Kidney (tissue), 14 donors: ENCODE data around the gene FRMD4A. TPM values are rescaled to one million over a fixed set of nuclear protein-coding genes. Genes with fewer than 3 reads are reported as not detected.
A peak's percentile ranks its signal among the peaks of the same experiment; 100 is the strongest.

Experiments
- DNase-seq, 5 donors: peaks; one replicate each; pipeline ENCODE4 v3.0.0-alpha.2; 2013 to 2020
- FAIRE-seq: peaks from 2 replicates; lab custom pipeline; 2012; peaks lifted over from hg19 to GRCh38; lab: Jason Lieb, UNC
- H3K27ac ChIP-seq, 2 donors: one replicate each; pipeline ENCODE4 v1.7.0; 2013; ENCODE audit warnings: low read depth in 2 of 2, low read length in 2 of 2, inconsistent platforms in 1 of 2
- H3K27me3 ChIP-seq: one replicate; pipeline ENCODE4 v1.7.1; 2013; ENCODE audit warnings: low read length, inconsistent platforms; ENCODE audit not compliant: control insufficient read depth, insufficient read depth
- H3K36me3 ChIP-seq, 3 donors: one replicate each; pipeline versions ENCODE4 v1.7.0 to v1.7.1; 2013; ENCODE audit warnings: low read length in 3 of 3, control low read depth in 1 of 3, inconsistent platforms in 1 of 3; ENCODE audit not compliant: insufficient read depth in 3 of 3, control insufficient read depth in 2 of 3
- H3K4me1 ChIP-seq, 3 donors: one replicate each; pipeline versions ENCODE4 v1.7.0 to v1.7.1; 2013; ENCODE audit warnings: low read length in 3 of 3, inconsistent platforms in 1 of 3, low read depth in 1 of 3; ENCODE audit not compliant: control insufficient read depth in 2 of 3, insufficient read depth in 2 of 3
- H3K4me3 ChIP-seq, 3 donors: one replicate each; pipeline versions ENCODE4 v1.7.0 to v1.8.1; 2013; ENCODE audit warnings: low read length in 3 of 3, control low read depth in 1 of 3, inconsistent platforms in 1 of 3
- H3K9ac ChIP-seq, 3 donors: one replicate each; pipeline versions ENCODE4 v1.7.0 to v1.7.1; 2013; ENCODE audit warnings: low read length in 3 of 3, control low read depth in 1 of 3, inconsistent platforms in 1 of 3
- H3K9me3 ChIP-seq, 3 donors: one replicate each; pipeline versions ENCODE4 v1.7.0 to v1.7.1; 2013; ENCODE audit warnings: low read length in 3 of 3, control low read depth in 1 of 3, inconsistent platforms in 1 of 3; ENCODE audit not compliant: control insufficient read depth in 2 of 3, insufficient read depth in 1 of 3
- CTCF ChIP-seq: IDR thresholded peaks from 3 replicates; pipeline ENCODE4 v1.5.1; 2012; ENCODE audit warnings: mild to moderate bottlenecking, moderate library complexity, borderline replicate concordance; ENCODE audit not compliant: insufficient read depth; ENCODE audit errors: extremely low read depth
- intact Hi-C: fragments of 100-400 bp; cut with DNase I; formaldehyde crosslinking; loops from one replicate; pipeline ENCODE4 v1.11.1; 2022
- polyA plus RNA-seq: library from polyadenylated mRNA; stranded (reverse); fragments of 350-450 nt; fragmentation: Illumina TruSeq; extraction: RNeasy Lipid Tissue Mini Kit (QIAGEN cat#74804); gene quantifications from one replicate; pipeline ENCODE4 v1.2.3, GENCODE V29; 2014; ENCODE audit warnings: low read depth, low replicate concordance; ENCODE audit not compliant: insufficient read depth
- total RNA-seq: library from RNA; stranded (reverse); fragmentation: NEBNext Ultra II Directional; extraction: Animal tissue kit (Norgen Biotek cat#: 25700); gene quantifications from one replicate; pipeline ENCODE4 v1.2.1, GENCODE V29; 2021
- donor health status: control.
- donor health status: control.
- donor health status: control.
- donor health status: control.
- donor health status: control.
- donor health status: DM: yes; HTN: yes; CAD: no.
- donor health status: Normal renal cell carcinoma (clear cell type).

Gene FRMD4A
- total and polyA plus RNA-seq, 2 donors from 2014 or later, result 16.0 to 68.2 TPM

- TF ChIP-seq CTCF, result no peak
- no peak for FAIRE-seq
- intact Hi-C loops, result loop anchor here (10.0 kb wide), 1 partner anchor 306 kb away; no protein-coding TSS in a partner anchor
- H3K9ac ChIP-seq, result peak overlapping the region in 1 of 3 donors; percentile 1
- H3K9me3 ChIP-seq, result no peaks in the 10 kb centered on the region
- H3K27me3 ChIP-seq, result no peaks in the 10 kb centered on the region
- no peak overlapping the region for H3K4me3 ChIP-seq
- H3K36me3 ChIP-seq, result no peaks in the 10 kb centered on the region
- H3K4me1 ChIP-seq, result peaks cover 2 to 14% (median 10%) of the 10 kb centered on the region in 3 donors
- DNase-seq, result peak in 2 of 5 donors; percentile 35 to 60
- peak overlapping the region; percentile 18 to 62 for H3K27ac ChIP-seq
These were observed 541.8 kb downstream of the FRMD4A start for GRCh38 chr10:13788711-13789447.

- no peak for DNase-seq
- H3K27ac ChIP-seq, result peak overlapping the region in 1 of 2 donors; percentile 62
- no peak overlapping the region for H3K4me3 ChIP-seq
- FAIRE-seq, result no peak
- peaks cover 2 to 14% (median 10%) of the 10 kb centered on the region in 3 donors for H3K4me1 ChIP-seq
- H3K9me3 ChIP-seq, result no peaks in the 10 kb centered on the region
- no peaks in the 10 kb centered on the region for H3K36me3 ChIP-seq
- H3K27me3 ChIP-seq, result no peaks in the 10 kb centered on the region
- intact Hi-C loops, result loop anchor here (10.0 kb wide), 1 partner anchor 307 kb away; no protein-coding TSS in a partner anchor
- TF ChIP-seq CTCF, result no peak
- H3K9ac ChIP-seq, result peak overlapping the region in 1 of 3 donors; percentile 1
These were observed 542.5 kb downstream of the FRMD4A start for GRCh38 chr10:13788320-13788600.

GRCh38 chr10:13787015-13787421 is 543.7 kb downstream of the FRMD4A start:
- TF ChIP-seq CTCF, result no peak
- Histone ChIP-seq H3K4me3 (no peak overlapping the region), H3K9ac (no peak overlapping the region), H3K4me1 (peaks cover 2 to 14% (median 10%) of the 10 kb centered on the region in 3 donors), H3K27me3 (no peaks in the 10 kb centered on the region), H3K9me3 (no peaks in the 10 kb centered on the region), H3K27ac (peak overlapping the region in 1 of 2 donors; percentile 3), H3K36me3 (no peaks in the 10 kb centered on the region)
- no peak for FAIRE-seq
- intact Hi-C loops, result loop anchor here (10.0 kb wide), 1 partner anchor 308 kb away; no protein-coding TSS in a partner anchor
- peak in 1 of 5 donors; percentile 72 for DNase-seq
